ENCODE measurements around the gene HCFC1R1.

HCFC1R1 gene

DNA sequence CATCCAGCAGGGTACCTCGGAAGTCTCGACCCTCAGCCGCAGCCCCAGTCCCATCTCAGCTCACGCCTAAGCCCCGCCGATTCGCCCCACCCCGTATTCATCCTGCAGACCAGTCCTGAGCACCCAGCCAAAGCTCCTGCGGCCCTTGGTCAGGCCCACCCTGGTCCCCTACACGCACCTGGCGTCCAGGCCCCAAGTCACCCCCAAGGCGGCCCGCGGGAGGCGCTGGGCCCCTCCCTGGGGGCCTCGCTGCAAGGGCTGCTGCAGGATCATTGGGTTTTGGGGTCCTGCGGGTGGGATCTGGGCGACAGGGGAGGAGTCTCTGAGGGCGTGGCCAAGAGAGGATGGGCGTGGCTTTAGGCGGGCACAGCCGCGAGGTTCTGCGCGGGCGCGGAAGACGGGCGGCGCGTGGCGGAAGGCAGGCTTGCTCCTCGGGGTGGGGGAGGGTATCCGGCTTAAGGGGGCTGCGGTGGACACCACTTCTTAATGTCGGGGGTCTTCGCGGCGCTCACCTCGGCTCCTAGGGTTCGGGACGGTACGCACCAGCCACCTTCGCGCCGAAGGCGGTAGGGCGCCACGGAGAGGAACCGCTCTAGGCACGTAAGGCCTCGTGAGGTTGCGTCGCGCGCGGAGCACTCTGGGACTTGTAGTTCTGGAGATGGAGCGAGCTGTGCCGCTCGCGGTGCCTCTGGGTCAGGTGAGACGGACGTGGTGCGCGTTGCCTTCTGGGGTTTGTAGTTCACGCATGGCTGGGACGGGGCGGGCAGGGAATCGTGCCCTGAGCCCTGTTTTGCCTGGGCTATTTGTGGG lies at the start of gene HCFC1R1, which contains the start of gene THOC6:
TSS of gene HCFC1R1 (minus strand) at position 274 of the 810 bp plus-strand sequence. CDS start at position 273, 1 bp downstream.
TSS of gene THOC6 (plus strand) at position 367 of the 810 bp plus-strand sequence. CDS start at position 659, 292 bp downstream.
- TF ChIP-seq, protein P1, sequence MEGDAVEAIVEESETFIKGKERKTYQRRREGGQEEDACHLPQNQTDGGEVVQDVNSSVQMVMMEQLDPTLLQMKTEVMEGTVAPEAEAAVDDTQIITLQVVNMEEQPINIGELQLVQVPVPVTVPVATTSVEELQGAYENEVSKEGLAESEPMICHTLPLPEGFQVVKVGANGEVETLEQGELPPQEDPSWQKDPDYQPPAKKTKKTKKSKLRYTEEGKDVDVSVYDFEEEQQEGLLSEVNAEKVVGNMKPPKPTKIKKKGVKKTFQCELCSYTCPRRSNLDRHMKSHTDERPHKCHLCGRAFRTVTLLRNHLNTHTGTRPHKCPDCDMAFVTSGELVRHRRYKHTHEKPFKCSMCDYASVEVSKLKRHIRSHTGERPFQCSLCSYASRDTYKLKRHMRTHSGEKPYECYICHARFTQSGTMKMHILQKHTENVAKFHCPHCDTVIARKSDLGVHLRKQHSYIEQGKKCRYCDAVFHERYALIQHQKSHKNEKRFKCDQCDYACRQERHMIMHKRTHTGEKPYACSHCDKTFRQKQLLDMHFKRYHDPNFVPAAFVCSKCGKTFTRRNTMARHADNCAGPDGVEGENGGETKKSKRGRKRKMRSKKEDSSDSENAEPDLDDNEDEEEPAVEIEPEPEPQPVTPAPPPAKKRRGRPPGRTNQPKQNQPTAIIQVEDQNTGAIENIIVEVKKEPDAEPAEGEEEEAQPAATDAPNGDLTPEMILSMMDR (IDR thresholded peaks at IDR 0.05), result no peak

- TF ChIP-seq, protein P1 (IDR thresholded peaks at IDR 0.05), result no peak
Measured at GRCh38 chr16:3073448-3073847, 49.7 kb upstream of the HCFC1R1 start.

DNA sequence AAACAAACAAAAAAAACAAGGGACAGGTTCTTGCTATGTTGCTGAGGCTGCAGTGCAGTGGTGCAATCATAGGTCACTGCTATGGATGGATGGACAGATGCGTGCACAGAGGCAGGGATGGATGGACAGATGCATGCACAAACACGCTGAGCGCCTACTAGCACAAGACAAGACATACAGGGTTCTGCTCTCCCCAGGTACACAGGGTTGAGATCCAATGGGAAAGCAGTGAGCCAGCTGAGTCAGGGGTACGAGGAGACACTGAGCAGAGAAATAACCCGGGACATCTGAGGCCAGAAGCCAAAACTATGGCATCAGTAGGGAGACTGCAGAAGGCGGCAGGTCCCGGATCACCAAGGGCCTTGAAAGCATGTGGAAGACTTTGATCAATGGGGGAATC lies 47.9 kb upstream of the HCFC1R1 start:
- TF ChIP-seq, protein P1 (IDR thresholded peaks at IDR 0.05), result no peak

GRCh38 chr16:3070608-3071111 lies 46.9 kb upstream of the HCFC1R1 start:
- TF ChIP-seq, protein P1 (IDR thresholded peaks at IDR 0.05), result no peak

GRCh38 chr16:3068487-3068886 lies 44.7 kb upstream of the HCFC1R1 start:
- TF ChIP-seq, protein P1 (IDR thresholded peaks at IDR 0.05), result no peak

- TF ChIP-seq, protein P1 (IDR thresholded peaks at IDR 0.05), result no peak
Measured at GRCh38 chr16:3066440-3066748, 42.7 kb upstream of the HCFC1R1 start.

GRCh38 chr16:3065742-3066439 lies 42.1 kb upstream of the HCFC1R1 start:
- TF ChIP-seq, protein P1 (IDR thresholded peaks at IDR 0.05), result no peak
